ENCODE data around the gene IL9.
A peak's percentile ranks its signal among the peaks of the same experiment; 100 is the strongest.

Gene IL9

GRCh38 chr5:135850671-135851070, 45.0 kb downstream of the IL9 start:
- intact Hi-C loops (cut with DNase I): no loop called here
- peak in 1 of 42 donors; percentile 23 for DNase-seq

- DNase-seq: peak in 1 of 42 donors; percentile 23
- intact Hi-C loops (cut with DNase I): no loop called here
These were observed 45.4 kb downstream of the IL9 start for GRCh38 chr5:135850231-135850630.

GRCh38 chr5:135847976-135848375, 47.7 kb downstream of the IL9 start:
- intact Hi-C loops (cut with DNase I): no loop called here
- DNase-seq: no peak

- DNase-seq: no peak
- intact Hi-C loops (cut with DNase I): no loop called here
These were observed 49.3 kb downstream of the IL9 start for GRCh38 chr5:135846311-135846710.

GRCh38 chr5:135843571-135844337, 51.9 kb downstream of the IL9 start:
- intact Hi-C loops (cut with DNase I): no loop called here
- peak in 35 of 42 donors; percentile 10 to 86 (median 55) for DNase-seq

- DNase-seq: peak in 20 of 42 donors; percentile 9 to 80 (median 40)
- intact Hi-C loops (cut with DNase I): no loop called here
These were observed 52.9 kb downstream of the IL9 start for GRCh38 chr5:135842737-135843136.

All from head of caudate nucleus (tissue), 42 donors.